Activated CD8-positive, alpha-beta T cell treated with anti-CD3 and anti-CD28 coated beads, Interleukin-2, amount 10 ng/mL, durations not matched to agents 7 days and 5 days (primary cell): ENCODE data around the gene CNOT10. TPM values are rescaled to one million over a fixed set of nuclear protein-coding genes. Genes with fewer than 3 reads are reported as not detected.
"Not testable (repeated sequence)": the region's sequence is repeated elsewhere in the genome, so short reads cannot be mapped to it uniquely, and the experiment has no call there.

Experiments
- ATAC-seq: fragments of 150-1000 bp; cut with Tn5 transposase; one replicate; pipeline ENCODE4 v1.10.0; 2021; ENCODE audit warnings: moderate library complexity
- CTCF ChIA-PET: fragments of 350-600 bp; sonication (Branson Sonifier 250); formaldehyde crosslinking; loops from one replicate; lab custom pipeline; 2021; ENCODE audit warnings: antibody characterized with exemption; lab: Charles Lee
- POLR2A ChIA-PET: fragments of 350-600 bp; sonication (Branson Sonifier 250); formaldehyde crosslinking; loops from one replicate; lab custom pipeline; 2021; ENCODE audit warnings: antibody characterized with exemption; lab: Charles Lee
- DNase-seq: peaks from one replicate; pipeline ENCODE4 v3.0.0-alpha.2; 2020
- H3K27ac Mint-ChIP-seq: one replicate; pipeline ENCODE4 v1.8.0; 2021; ENCODE audit warnings: mild to moderate bottlenecking, mixed read lengths
- H3K27me3 Mint-ChIP-seq: one replicate; pipeline ENCODE4 v1.8.0; 2021; ENCODE audit warnings: low read depth, mixed read lengths
- H3K36me3 Mint-ChIP-seq: one replicate; pipeline ENCODE4 v1.8.0; 2021; ENCODE audit warnings: low read depth, mixed read lengths
- H3K4me1 Mint-ChIP-seq: one replicate; pipeline ENCODE4 v1.8.0; 2021; ENCODE audit warnings: low read depth, mixed read lengths
- H3K4me3 Mint-ChIP-seq: one replicate; pipeline ENCODE4 v1.8.0; 2021; ENCODE audit warnings: mild to moderate bottlenecking, mixed read lengths
- H3K9me3 Mint-ChIP-seq: one replicate; pipeline ENCODE4 v1.8.0; 2022; ENCODE audit warnings: mixed read lengths; ENCODE audit not compliant: insufficient read depth
- total RNA-seq, 2 experiments: library from RNA; stranded (reverse); gene quantifications; one replicate each; pipeline ENCODE4 v1.2.3, GENCODE V29; 2021

Gene CNOT10
- total RNA-seq, 2 experiments from 2014 or later: 70.1 to 74.5 TPM

- H3K4me1 Mint-ChIP-seq, H3K27ac Mint-ChIP-seq, DNase-seq, H3K36me3 Mint-ChIP-seq, POLR2A ChIA-PET, H3K9me3 Mint-ChIP-seq, H3K4me3 Mint-ChIP-seq, H3K27me3 Mint-ChIP-seq: not testable (repeated sequence)
- ATAC-seq: peak; percentile 65
- CTCF ChIA-PET: interaction anchor here (0.7 to 3.5 kb wide), 4 partner anchors 9 to 171 kb away, joined by 3 to 12 read pairs (median 4); no protein-coding TSS in a partner anchor
Observed at GRCh38 chr3:32664630-32665075, 20.3 kb upstream of the CNOT10 start.

- DNase-seq (no peak), ATAC-seq (no peak)
- H3K27ac Mint-ChIP-seq: no peak overlapping the region
- H3K27me3 Mint-ChIP-seq: peaks cover 17% of the 10 kb centered on the region
- no peaks in the 10 kb centered on the region for H3K9me3 Mint-ChIP-seq
- H3K4me1 Mint-ChIP-seq: no peaks in the 10 kb centered on the region
- no peak overlapping the region for H3K4me3 Mint-ChIP-seq
- CTCF ChIA-PET: interaction anchor here (3.5 kb wide), 1 partner anchor 157 kb away, joined by 12 read pairs; no protein-coding TSS in a partner anchor
- POLR2A ChIA-PET: no interaction called here
- H3K36me3 Mint-ChIP-seq: no peaks in the 10 kb centered on the region
Observed at GRCh38 chr3:32667072-32667582, 17.9 kb upstream of the CNOT10 start.

- H3K27me3 Mint-ChIP-seq: peaks cover 17% of the 10 kb centered on the region
- CTCF ChIA-PET: interaction anchor here (2.1 kb wide), 1 partner anchor 159 kb away, joined by 12 read pairs; no protein-coding TSS in a partner anchor
- H3K4me3 Mint-ChIP-seq, H3K9me3 Mint-ChIP-seq, H3K27ac Mint-ChIP-seq, H3K36me3 Mint-ChIP-seq, DNase-seq, H3K4me1 Mint-ChIP-seq, POLR2A ChIA-PET, ATAC-seq: not testable (repeated sequence)
Observed at GRCh38 chr3:32669226-32669625, 15.8 kb upstream of the CNOT10 start.

GRCh38 chr3:32673730-32674129 is 11.3 kb upstream of the CNOT10 start:
- DNase-seq, H3K9me3 Mint-ChIP-seq, H3K4me1 Mint-ChIP-seq, CTCF ChIA-PET, H3K36me3 Mint-ChIP-seq, H3K27ac Mint-ChIP-seq, H3K4me3 Mint-ChIP-seq, ATAC-seq: not testable (repeated sequence)
- H3K27me3 Mint-ChIP-seq: peaks cover 11% of the 10 kb centered on the region
- POLR2A ChIA-PET: interaction anchor here (0.6 kb wide), 1 partner anchor 49 kb away, joined by 3 read pairs; no protein-coding TSS in a partner anchor

- ATAC-seq (no peak), DNase-seq (no peak)
- Mint-ChIP-seq H3K27me3 (peaks cover 8% of the 10 kb centered on the region), H3K9me3 (no peaks in the 10 kb centered on the region), H3K27ac (no peak overlapping the region), H3K4me3 (no peak overlapping the region), H3K4me1 (peaks cover 5% of the 10 kb centered on the region), H3K36me3 (no peaks in the 10 kb centered on the region)
- CTCF ChIA-PET: no interaction called here
- POLR2A ChIA-PET: no interaction called here
Observed at GRCh38 chr3:32675164-32675563, 9.8 kb upstream of the CNOT10 start.

GRCh38 chr3:32675650-32676049 is 9.3 kb upstream of the CNOT10 start:
- peaks cover 5% of the 10 kb centered on the region for H3K4me1 Mint-ChIP-seq
- CTCF ChIA-PET: no interaction called here
- no peak overlapping the region for H3K27ac Mint-ChIP-seq
- H3K4me3 Mint-ChIP-seq: no peak overlapping the region
- DNase-seq: no peak
- POLR2A ChIA-PET: no interaction called here
- H3K27me3 Mint-ChIP-seq: peaks cover 6% of the 10 kb centered on the region
- no peaks in the 10 kb centered on the region for H3K36me3 Mint-ChIP-seq
- no peaks in the 10 kb centered on the region for H3K9me3 Mint-ChIP-seq
- ATAC-seq: no peak

- Mint-ChIP-seq H3K27ac (no peak overlapping the region), H3K4me1 (peaks cover 17% of the 10 kb centered on the region), H3K36me3 (peaks cover 7% of the 10 kb centered on the region), H3K27me3 (peaks cover 3% of the 10 kb centered on the region), H3K4me3 (no peak overlapping the region), H3K9me3 (no peaks in the 10 kb centered on the region)
- ChIA-PET CTCF (no interaction called here), POLR2A (no interaction called here)
- DNase-seq (no peak), ATAC-seq (no peak)
Observed at GRCh38 chr3:32681811-32682210, 3.2 kb upstream of the CNOT10 start.

GRCh38 chr3:32684029-32684799 is 774 bp upstream of the CNOT10 start:
- ATAC-seq: no peak
- Mint-ChIP-seq H3K4me3 (peak overlapping the region; percentile 94), H3K36me3 (peaks cover 16% of the 10 kb centered on the region), H3K27ac (peak overlapping the region; percentile 89), H3K27me3 (peaks cover 3% of the 10 kb centered on the region), H3K4me1 (peaks cover 25% of the 10 kb centered on the region), H3K9me3 (no peaks in the 10 kb centered on the region)
- CTCF ChIA-PET: interaction anchor here (0.6 to 1.4 kb wide), 5 partner anchors 19 to 174 kb away, joined by 3 to 5 read pairs (median 3); no protein-coding TSS in a partner anchor
- POLR2A ChIA-PET: interaction anchor here (0.7 to 1.7 kb wide), 7 partner anchors 10 to 757 kb away, joined by 3 to 5 read pairs (median 3); partner anchors contain the start of gene GPD1L
- DNase-seq: no peak

GRCh38 chr3:32685543-32686185 is 676 bp downstream of the CNOT10 start:
- peaks cover 29% of the 10 kb centered on the region for H3K4me1 Mint-ChIP-seq
- CTCF ChIA-PET: interaction anchor here (0.7 to 1.1 kb wide), 4 partner anchors 13 to 172 kb away, joined by 3 read pairs; no protein-coding TSS in a partner anchor

GRCh38 chr3:32686713-32687112 is 1.7 kb downstream of the CNOT10 start:
- Mint-ChIP-seq H3K36me3 (peaks cover 25% of the 10 kb centered on the region), H3K4me1 (peaks cover 29% of the 10 kb centered on the region), H3K27ac (peak overlapping the region; percentile 44), H3K27me3 (no peaks in the 10 kb centered on the region), H3K9me3 (no peaks in the 10 kb centered on the region), H3K4me3 (peak overlapping the region; percentile 94)
- ATAC-seq: no peak
- DNase-seq: no peak
- POLR2A ChIA-PET: no interaction called here
- CTCF ChIA-PET: interaction anchor here (1.1 kb wide), 1 partner anchor 177 kb away, joined by 3 read pairs; no protein-coding TSS in a partner anchor

More at GRCh38 chr3:32685543-32686185, 676 bp downstream of the CNOT10 start:
- no peak for ATAC-seq
- DNase-seq: no peak
- Mint-ChIP-seq H3K4me3 (peak overlapping the region; percentile 94), H3K27ac (peak overlapping the region; percentile 89), H3K9me3 (no peaks in the 10 kb centered on the region), H3K27me3 (no peaks in the 10 kb centered on the region), H3K36me3 (peaks cover 25% of the 10 kb centered on the region)
- POLR2A ChIA-PET: interaction anchor here (1.0 to 1.7 kb wide), 3 partner anchors 184 to 756 kb away, joined by 3 to 5 read pairs (median 4); partner anchors contain the start of gene GPD1L

- Mint-ChIP-seq H3K27ac (no peak overlapping the region), H3K4me1 (peaks cover 14% of the 10 kb centered on the region), H3K4me3 (no peak overlapping the region), H3K36me3 (peaks cover 20% of the 10 kb centered on the region), H3K9me3 (no peaks in the 10 kb centered on the region), H3K27me3 (no peaks in the 10 kb centered on the region)
- DNase-seq (no peak), ATAC-seq (no peak)
- POLR2A ChIA-PET: no interaction called here
- CTCF ChIA-PET: interaction anchor here (1.0 kb wide), 1 partner anchor 16 kb away, joined by 3 read pairs; no protein-coding TSS in a partner anchor
Observed at GRCh38 chr3:32691847-32692246, 6.9 kb downstream of the CNOT10 start.
